DND-41 (cell line): ENCODE data around the gene MYADML2.

Experiments used
- CTCF ChIP-seq: IDR thresholded peaks from 2 replicates; pipeline ENCODE4 v1.5.1; 2012; ENCODE audit warnings: borderline replicate concordance, low read length, moderate library complexity, mild to moderate bottlenecking; ENCODE audit not compliant: poor library complexity, severe bottlenecking; ENCODE audit errors: extremely low read depth
- EZH2 ChIP-seq: IDR thresholded peaks from 3 replicates; pipeline ENCODE4 v1.6.1; 2012; ENCODE audit warnings: borderline replicate concordance, low read depth, mild to moderate bottlenecking, moderate library complexity, low read length, inconsistent platforms; ENCODE audit not compliant: severe bottlenecking

- TF ChIP-seq CTCF (no peak), EZH2 (no peak)
These were observed 15.3 kb downstream of the MYADML2 start for GRCh38 chr17:81931557-81932332.
